SU-DHL-6 (cell line): ENCODE data around the gene TANGO2.

Experiments used
- CTCF ChIP-seq: fragments of 200-600 bp; sonication (generic); IDR thresholded peaks from one replicate; pipeline ENCODE4 v1.5.1; 2017; ENCODE audit warnings: antibody characterized with exemption, mild to moderate bottlenecking, low read length, moderate library complexity; ENCODE audit not compliant: insufficient read depth, poor library complexity, severe bottlenecking
- EZH2phosphoT487 ChIP-seq: fragments of 200-600 bp; sonication (generic), shearing (Covaris generic); conservative IDR thresholded peaks from 2 replicates; pipeline ENCODE4 v1.6.1; 2018; ENCODE audit warnings: mild to moderate bottlenecking, antibody characterized with exemption, low read length, moderate library complexity, mixed read lengths

- no peak for TF ChIP-seq CTCF
- TF ChIP-seq EZH2phosphoT487 = no peak
Measured at GRCh38 chr22:19980766-19981165, 40.1 kb upstream of the TANGO2 start.
